Hindlimb muscle (tissue), 1 donor: ENCODE measurements around the gene FAT1. TPM values are rescaled to one million over a fixed set of nuclear protein-coding genes. Genes with fewer than 3 reads are reported as not detected.

Experiments
- DNase-seq: peaks from one replicate; pipeline ENCODE4 v3.0.0-alpha.2; 2013
- polyA plus RNA-seq: library from polyadenylated mRNA; unstranded; fragments of 120-200 nt; gene quantifications from one replicate; pipeline ENCODE4 v1.2.1, GENCODE V29; 2013; ENCODE audit not compliant: insufficient read length

Gene FAT1
- polyA plus RNA-seq, 1 donor, result 107 TPM

GRCh38 chr4:186561748-186562147 is 161.9 kb downstream of the FAT1 start:
- DNase-seq, result no peak

- no peak for DNase-seq
Observed at GRCh38 chr4:186560647-186561046, 163.0 kb downstream of the FAT1 start.

GRCh38 chr4:186557486-186557885 is 166.2 kb downstream of the FAT1 start:
- DNase-seq, result no peak

GRCh38 chr4:186557061-186557460 is 166.6 kb downstream of the FAT1 start:
- no peak for DNase-seq

GRCh38 chr4:186554914-186555827 is 168.5 kb downstream of the FAT1 start, which contains the start of gene MTNR1A:
MTNR1A (minus strand) TSS chr4:186555567; CDS start chr4:186555365, 202 bp downstream.
- peak; percentile 4 for DNase-seq

GRCh38 chr4:186554539-186554913 is 169.1 kb downstream of the FAT1 start:
- DNase-seq, result peak; percentile 20

GRCh38 chr4:186553717-186554116 is 169.9 kb downstream of the FAT1 start:
- no peak for DNase-seq

GRCh38 chr4:186551849-186552248 is 171.8 kb downstream of the FAT1 start:
- DNase-seq, result no peak

GRCh38 chr4:186545436-186545835 is 178.2 kb downstream of the FAT1 start:
- no peak for DNase-seq

GRCh38 chr4:186543206-186543605 is 180.4 kb downstream of the FAT1 start:
- no peak for DNase-seq

GRCh38 chr4:186541801-186542200 is 181.9 kb downstream of the FAT1 start:
- DNase-seq, result no peak

GRCh38 chr4:186537843-186538521 is 185.7 kb downstream of the FAT1 start:
- no peak for DNase-seq

Other genes starting within 250 kb of the FAT1 start
- gene MTNR1A, start 168.3 kb downstream of the FAT1 start, polyA plus RNA-seq, result not detected